Chondrocyte (in vitro differentiated cells): ENCODE measurements around the gene MKKS. TPM values are rescaled to one million over a fixed set of nuclear protein-coding genes. Genes with fewer than 3 reads are reported as not detected.

ENCODE experiments used
- DNase-seq: peaks from one replicate; pipeline ENCODE4 v3.0.0; 2021; ENCODE audit warnings: mixed read lengths, low spot score
- H3K27ac Mint-ChIP-seq: one replicate; pipeline ENCODE4 v1.8.0; 2021; ENCODE audit warnings: mild to moderate bottlenecking, moderate library complexity, mixed read lengths; ENCODE audit not compliant: unreplicated experiment
- H3K27me3 Mint-ChIP-seq: 2 replicates; pipeline ENCODE4 v1.8.0; 2021; ENCODE audit warnings: low read depth, mixed read lengths
- H3K36me3 Mint-ChIP-seq: 2 replicates; pipeline ENCODE4 v1.8.0; 2021; ENCODE audit warnings: low read depth, mixed read lengths
- H3K4me1 Mint-ChIP-seq: 2 replicates; pipeline ENCODE4 v1.8.0; 2021; ENCODE audit warnings: low read depth, mild to moderate bottlenecking, mixed read lengths
- H3K4me3 Mint-ChIP-seq: one replicate; pipeline ENCODE4 v1.8.0; 2021; ENCODE audit warnings: mild to moderate bottlenecking, moderate library complexity, mixed read lengths; ENCODE audit not compliant: unreplicated experiment
- H3K9me3 Mint-ChIP-seq: 2 replicates; pipeline ENCODE4 v1.8.0; 2021; ENCODE audit warnings: low read depth, mixed read lengths
- CTCF ChIP-seq: fragments of 200-600 bp; sonication (generic); IDR thresholded peaks from 2 replicates; pipeline ENCODE4 v1.5.0; 2021; ENCODE audit warnings: antibody characterized with exemption, mild to moderate bottlenecking, moderate library complexity
- total RNA-seq: library from RNA; stranded (reverse); gene quantifications from 3 replicates; pipeline ENCODE4 v1.2.1, GENCODE V29; 2021

The MKKS gene
- total RNA-seq, 1 donor from 2014 or later, result 12.6 TPM

GRCh38 chr20:10415013-10415650, 18.9 kb downstream of the MKKS start:
- Mint-ChIP-seq H3K4me3 (no peak overlapping the region), H3K4me1 (peaks cover 10% of the 10 kb centered on the region), H3K27ac (no peak overlapping the region), H3K36me3 (no peaks in the 10 kb centered on the region), H3K27me3 (no peaks in the 10 kb centered on the region), H3K9me3 (no peaks in the 10 kb centered on the region)
- no peak for DNase-seq
- TF ChIP-seq CTCF, result no peak

- no peaks in the 10 kb centered on the region for H3K36me3 Mint-ChIP-seq
- H3K9me3 Mint-ChIP-seq, result no peaks in the 10 kb centered on the region
- H3K4me3 Mint-ChIP-seq, result no peak overlapping the region
- no peak for DNase-seq
- no peaks in the 10 kb centered on the region for H3K27me3 Mint-ChIP-seq
- H3K27ac Mint-ChIP-seq, result no peak overlapping the region
- peak; percentile 71 for TF ChIP-seq CTCF
- H3K4me1 Mint-ChIP-seq, result peaks cover 5% of the 10 kb centered on the region
These were observed 21.2 kb downstream of the MKKS start for GRCh38 chr20:10412591-10413408.

GRCh38 chr20:10411673-10412072, 22.3 kb downstream of the MKKS start:
- Mint-ChIP-seq H3K9me3 (no peaks in the 10 kb centered on the region), H3K27ac (no peak overlapping the region), H3K36me3 (no peaks in the 10 kb centered on the region), H3K4me1 (peaks cover 5% of the 10 kb centered on the region), H3K4me3 (no peak overlapping the region), H3K27me3 (no peaks in the 10 kb centered on the region)
- no peak for DNase-seq
- no peak for TF ChIP-seq CTCF

- H3K4me3 Mint-ChIP-seq, result no peak overlapping the region
- TF ChIP-seq CTCF, result no peak
- no peaks in the 10 kb centered on the region for H3K4me1 Mint-ChIP-seq
- DNase-seq, result no peak
- no peaks in the 10 kb centered on the region for H3K9me3 Mint-ChIP-seq
- H3K27me3 Mint-ChIP-seq, result no peaks in the 10 kb centered on the region
- no peak overlapping the region for H3K27ac Mint-ChIP-seq
- H3K36me3 Mint-ChIP-seq, result peaks cover 1% of the 10 kb centered on the region
These were observed 25.8 kb downstream of the MKKS start for GRCh38 chr20:10408108-10408813.

- Mint-ChIP-seq H3K27me3 (no peaks in the 10 kb centered on the region), H3K4me3 (no peak overlapping the region), H3K4me1 (no peaks in the 10 kb centered on the region), H3K9me3 (no peaks in the 10 kb centered on the region), H3K36me3 (peaks cover 1% of the 10 kb centered on the region), H3K27ac (no peak overlapping the region)
- DNase-seq, result no peak
- TF ChIP-seq CTCF, result no peak
These were observed 29.0 kb downstream of the MKKS start for GRCh38 chr20:10404959-10405530.
